GM06990 (cell line): Measurements from ENCODE around the gene SSMEM1.

Experiments used
- DNase-seq: peaks from one replicate; pipeline ENCODE4 v3.0.0-alpha.2; 2011; ENCODE audit not compliant: insufficient read length; ENCODE audit errors: extremely low read depth
- H3K27me3 ChIP-seq: replicated peaks from 2 replicates; pipeline ENCODE4 v1.6.0; 2011; ENCODE audit warnings: low read length; ENCODE audit not compliant: control insufficient read depth, insufficient read depth
- H3K36me3 ChIP-seq: 2 replicates; pipeline ENCODE4 v1.5.1; 2011; ENCODE audit warnings: low read length; ENCODE audit not compliant: control insufficient read depth, insufficient read depth
- H3K4me3 ChIP-seq: replicated peaks from 2 replicates; pipeline ENCODE4 v1.5.1; 2011; ENCODE audit warnings: low read depth, mild to moderate bottlenecking, control low read depth, low read length
- CTCF ChIP-seq: IDR thresholded peaks from 2 replicates; pipeline ENCODE4 v1.5.1; 2011; ENCODE audit warnings: low read length, control low read depth, mild to moderate bottlenecking, inconsistent platforms; ENCODE audit not compliant: insufficient read depth, poor library complexity, severe bottlenecking

The SSMEM1 gene

GRCh38 chr7:130189343-130189742, 18.3 kb upstream of the SSMEM1 start:
- H3K4me3 ChIP-seq = no peak overlapping the region
- TF ChIP-seq CTCF = no peak
- DNase-seq = no peak
- peaks cover 4% of the 10 kb centered on the region for H3K36me3 ChIP-seq
- H3K27me3 ChIP-seq = no peaks in the 10 kb centered on the region

GRCh38 chr7:130191791-130192190, 15.9 kb upstream of the SSMEM1 start:
- no peak for DNase-seq
- Histone ChIP-seq H3K36me3 (peaks cover 6% of the 10 kb centered on the region), H3K27me3 (no peaks in the 10 kb centered on the region), H3K4me3 (no peak overlapping the region)
- TF ChIP-seq CTCF = no peak

- TF ChIP-seq CTCF = no peak
- Histone ChIP-seq H3K27me3 (no peaks in the 10 kb centered on the region), H3K36me3 (peaks cover 6% of the 10 kb centered on the region), H3K4me3 (no peak overlapping the region)
- no peak for DNase-seq
Observed at GRCh38 chr7:130195396-130195795, 12.3 kb upstream of the SSMEM1 start.

GRCh38 chr7:130196476-130196875, 11.2 kb upstream of the SSMEM1 start:
- DNase-seq = no peak
- no peak overlapping the region for H3K4me3 ChIP-seq
- no peaks in the 10 kb centered on the region for H3K27me3 ChIP-seq
- H3K36me3 ChIP-seq = peaks cover 5% of the 10 kb centered on the region
- TF ChIP-seq CTCF = no peak

GRCh38 chr7:130197094-130197493, 10.6 kb upstream of the SSMEM1 start:
- H3K36me3 ChIP-seq = peaks cover 6% of the 10 kb centered on the region
- DNase-seq = no peak

More at GRCh38 chr7:130197094-130197493, 10.6 kb upstream of the SSMEM1 start:
- H3K27me3 ChIP-seq = no peaks in the 10 kb centered on the region
- no peak overlapping the region for H3K4me3 ChIP-seq
- TF ChIP-seq CTCF = no peak
